ENCODE measurements around the gene VTI1A. TPM values are rescaled to one million over a fixed set of nuclear protein-coding genes. Genes with fewer than 3 reads are reported as not detected.

VTI1A gene
- total and polyA plus RNA-seq, 2 of the 8 experiments (the other 6 are each of a cell fraction or from before 2014, with no cell fraction given) = 6.0 to 20.0 TPM

DNA sequence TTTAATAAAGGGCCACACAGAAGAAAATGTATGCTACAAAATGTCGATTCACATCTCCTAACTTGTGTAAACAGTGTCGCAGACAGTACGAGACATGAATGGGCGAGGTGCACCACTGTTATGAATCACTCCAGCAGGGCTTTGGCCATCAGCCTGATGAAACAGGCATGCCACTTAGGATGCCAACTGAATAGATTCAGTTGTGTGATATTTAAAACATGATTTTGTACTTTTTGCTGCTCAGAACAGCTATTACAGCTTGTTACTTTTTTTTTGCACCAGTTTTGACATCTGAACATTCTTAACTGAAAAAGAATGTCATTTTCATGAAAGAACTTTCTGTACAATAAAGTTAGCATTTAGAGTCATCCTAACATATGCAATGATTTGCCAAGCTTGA is 138.1 kb downstream of the VTI1A start:
- FAIRE-seq = no peak
- H3K27ac ChIP-seq (ENCODE audit: low read depth, low read length) = no peak overlapping the region

More for the DNA sequence above, 138.1 kb downstream of the VTI1A start:
- Histone ChIP-seq H3K56ac (replicated peaks; ENCODE audit: insufficient read length, low read depth, low read length) (no peak overlapping the region), H3K79me1 (ENCODE audit: low read depth, low read length) (no peaks in the 10 kb centered on the region), H3K4ac (replicated peaks; ENCODE audit: insufficient read length, low read depth, low read length) (no peak overlapping the region), H2BK20ac (ENCODE audit: low read length) (no peak overlapping the region), H4K20me1 (replicated peaks in 1 of 2; ENCODE audit: control insufficient read depth in 1 of 2, insufficient read depth in 2 of 2, low read length in 2 of 2) (no peaks in the 10 kb centered on the region), H3K36me3 (ENCODE audit: control insufficient read depth in 2 of 4, insufficient read depth in 4 of 4, low read length in 3 of 4) (no peaks in the 10 kb centered on the region; a peak in 1 of 8 replicates), H4K91ac (replicated peaks; ENCODE audit: insufficient read length, low read length) (no peak overlapping the region), H4K8ac (ENCODE audit: extremely low read depth, insufficient read depth, low read length) (no peak overlapping the region), H3K9me3 (ENCODE audit: insufficient read depth in 2 of 2, low read depth in 1 of 2, low read length in 1 of 2) (no peaks in the 10 kb centered on the region), H2BK12ac (ENCODE audit: low read depth, low read length) (no peak overlapping the region), H3K23me2 (ENCODE audit: low read depth, low read length) (no peaks in the 10 kb centered on the region), H4K5ac (ENCODE audit: insufficient read length, low read depth, low read length) (no peak overlapping the region), H3K4me2 (ENCODE audit: insufficient read depth in 1 of 2, low read depth in 2 of 2, low read length in 2 of 2) (no peak overlapping the region), H3K14ac (ENCODE audit: insufficient read length) (no peak overlapping the region), H3K4me1 (replicated peaks in 1 of 4; ENCODE audit: control insufficient read depth in 3 of 4, insufficient read depth in 4 of 4, low read length in 3 of 4) (peaks cover 0 to 7% (median 2%) of the 10 kb centered on the region in 4 experiments; a peak in 3 of 7 replicates), H2BK120ac (replicated peaks; ENCODE audit: low read depth, low read length) (no peak overlapping the region), H2BK5ac (ENCODE audit: low read depth, low read length) (no peak overlapping the region), H2AK5ac (ENCODE audit: low read depth, low read length) (no peak overlapping the region), H3K79me2 (ENCODE audit: control insufficient read depth in 1 of 2, insufficient read depth in 2 of 2, low read length in 2 of 2) (no peaks in the 10 kb centered on the region), H3K18ac (ENCODE audit: extremely low read depth, low read length) (no peak overlapping the region), H3K23ac (ENCODE audit: insufficient read length) (no peak overlapping the region), H3K27me3 (replicated peaks in 1 of 4; ENCODE audit: control insufficient read depth in 3 of 4, extremely low read depth in 1 of 4, insufficient read depth in 3 of 4, low read length in 3 of 4) (no peaks in the 10 kb centered on the region), H3K9ac (replicated peaks in 1 of 4; ENCODE audit: extremely low read depth in 1 of 4, low read depth in 3 of 4, low read length in 3 of 4) (no peak overlapping the region), H2AFZ (ENCODE audit: low read length) (no peak overlapping the region), H2BK15ac (ENCODE audit: low read length) (no peak overlapping the region), H3K4me3 (ENCODE audit: extremely low read depth in 1 of 4, insufficient read depth in 2 of 4, low read depth in 3 of 4, low read length in 4 of 4) (no peak overlapping the region)
- CTCF ChIA-PET (ENCODE audit: partially characterized antibody) = no interaction called here
- DNase-seq (ENCODE audit: low read depth in 1 of 2, low spot score in 2 of 2) = no peak
- TF ChIP-seq CREB1 (IDR thresholded peaks at IDR 0.05) = no peak
- no peak for TF ChIP-seq E2F6 (IDR thresholded peaks at IDR 0.05)
- no peak for TF ChIP-seq CBX5 (IDR thresholded peaks at IDR 0.05; ENCODE audit: low read depth, low read length)
- TF ChIP-seq PHF8 (conservative IDR thresholded peaks at IDR 0.05; ENCODE audit: low read depth, low read length) = no peak
- no peak for TF ChIP-seq TBP (IDR thresholded peaks at IDR 0.05; ENCODE audit: low read depth, low read length)
- TF ChIP-seq CTBP2 (IDR thresholded peaks at IDR 0.05; ENCODE audit: borderline replicate concordance, insufficient read depth, insufficient read length, low read length) = no peak
- no peak for TF ChIP-seq POU5F1 (IDR thresholded peaks at IDR 0.05; ENCODE audit: low read depth, low read length)
- no peak for TF ChIP-seq MAFK (IDR thresholded peaks at IDR 0.05; ENCODE audit: low read depth, low read length)
- TF ChIP-seq, protein P1, sequence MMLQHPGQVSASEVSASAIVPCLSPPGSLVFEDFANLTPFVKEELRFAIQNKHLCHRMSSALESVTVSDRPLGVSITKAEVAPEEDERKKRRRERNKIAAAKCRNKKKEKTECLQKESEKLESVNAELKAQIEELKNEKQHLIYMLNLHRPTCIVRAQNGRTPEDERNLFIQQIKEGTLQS (IDR thresholded peaks at IDR 0.05; ENCODE audit: insufficient read depth, low read depth, low read length) = no peak
- no peak for TF ChIP-seq SP1 (IDR thresholded peaks at IDR 0.05; ENCODE audit: low read depth, low read length)
- TF ChIP-seq JUND (IDR thresholded peaks at IDR 0.05; ENCODE audit: low read length) = no peak
- TF ChIP-seq YY1 (IDR thresholded peaks at IDR 0.05; ENCODE audit: low read depth, low read length) = no peak
- no peak for TF ChIP-seq BRCA1 (IDR thresholded peaks at IDR 0.05; ENCODE audit: low read depth, low read length)
- no peak for TF ChIP-seq ZNF274 (IDR thresholded peaks at IDR 0.05; ENCODE audit: borderline replicate concordance, extremely low read depth, low read length)
- no peak for TF ChIP-seq CHD1 (IDR thresholded peaks at IDR 0.05; ENCODE audit: low read depth, low read length)
- WGBS, 2 experiments (ENCODE audit: extremely low coverage in 1 of 2, insufficient coverage in 1 of 2, insufficient read length in 1 of 2, insufficient replicate concordance in 2 of 2, low coverage in 1 of 2, low lambda C conversion rate in 2 of 2, missing lambda C conversion rate in 1 of 2) = 91% methylated on average over 4 of the region's 4 CpGs; no CpG with 5 or more reads in 1 of the 2 experiments
- POLR2A ChIA-PET (ENCODE audit: partially characterized antibody) = no interaction called here
